Caco-2 (cell line): ENCODE measurements around the gene GPER1. TPM values are rescaled to one million over a fixed set of nuclear protein-coding genes. Genes with fewer than 3 reads are reported as not detected.
A peak's percentile ranks its signal among the peaks of the same experiment; 100 is the strongest.

Source experiments
- BruUV-seq: library from RNA; stranded (reverse); fragments of 400-500 nt; replicated peaks from 2 replicates; lab custom pipeline; 2021; lab: Mats Ljungman, UMichigan
- CTCF ChIA-PET: fragments of 300-600 bp; sonication (Branson Sonifier 250); formaldehyde crosslinking; loops from one replicate; lab custom pipeline; 2022; ENCODE audit warnings: antibody characterized with exemption; lab: Charles Lee
- POLR2A ChIA-PET: fragments of 300-600 bp; sonication (Branson Sonifier 250); formaldehyde crosslinking; loops from one replicate; lab custom pipeline; 2022; ENCODE audit warnings: antibody characterized with exemption; lab: Charles Lee
- DNase-seq, 2 experiments: peaks; one replicate each; pipeline versions ENCODE4 v3.0.0 to v3.0.0-alpha.2; 2020 to 2022
- H3K27me3 ChIP-seq: replicated peaks from 2 replicates; pipeline ENCODE4 v1.6.0; 2011; ENCODE audit warnings: low read length; ENCODE audit not compliant: control insufficient read depth, insufficient read depth
- H3K36me3 ChIP-seq: 2 replicates; pipeline ENCODE4 v1.5.1; 2011; ENCODE audit warnings: low read length; ENCODE audit not compliant: control insufficient read depth, insufficient read depth
- H3K4me1 ChIP-seq: fragments of 250-450 bp; sonication (Bioruptor Pico); 2 replicates; pipeline ENCODE4 v1.5.1; 2020; ENCODE audit warnings: mild to moderate bottlenecking
- H3K4me3 ChIP-seq: 2 replicates; pipeline ENCODE4 v1.5.1; 2011; ENCODE audit warnings: low read depth, mild to moderate bottlenecking, control low read depth, low read length
- H3K9me3 ChIP-seq: fragments of 250-450 bp; sonication (Bioruptor Pico); 2 replicates; pipeline ENCODE4 v1.5.1; 2020; ENCODE audit warnings: mild to moderate bottlenecking, moderate library complexity
- H3K27ac Mint-ChIP-seq: one replicate; pipeline ENCODE4 v1.8.0; 2022; ENCODE audit warnings: mixed read lengths; ENCODE audit not compliant: unreplicated experiment
- H3K27me3 Mint-ChIP-seq: one replicate; pipeline ENCODE4 v1.8.0; 2022; ENCODE audit warnings: mixed read lengths; ENCODE audit not compliant: insufficient read depth, unreplicated experiment
- H3K36me3 Mint-ChIP-seq: one replicate; pipeline ENCODE4 v1.8.0; 2022; ENCODE audit warnings: mild to moderate bottlenecking, mixed read lengths; ENCODE audit not compliant: insufficient read depth, unreplicated experiment
- H3K4me1 Mint-ChIP-seq: one replicate; pipeline ENCODE4 v1.8.0; 2022; ENCODE audit warnings: low read depth, mixed read lengths; ENCODE audit not compliant: unreplicated experiment
- H3K4me3 Mint-ChIP-seq: one replicate; pipeline ENCODE4 v1.8.0; 2022; ENCODE audit warnings: mild to moderate bottlenecking, moderate library complexity, mixed read lengths; ENCODE audit not compliant: unreplicated experiment
- H3K9me3 Mint-ChIP-seq: one replicate; pipeline ENCODE4 v1.8.0; 2022; ENCODE audit warnings: mixed read lengths; ENCODE audit not compliant: unreplicated experiment
- CTCF ChIP-seq, 2 experiments: fragments of 200-600 bp in 1 of 2; IDR thresholded peaks; 1 replicate in 1 of 2; 2 replicates in 1 of 2; pipeline versions ENCODE4 v1.5.1 to v1.8.0; 2011 to 2022; ENCODE audit warnings: antibody characterized with exemption in 1 of 2, control low read depth in 1 of 2, inconsistent platforms in 1 of 2, low read depth in 1 of 2, low read length in 1 of 2, mild to moderate bottlenecking in 1 of 2, moderate library complexity in 1 of 2; ENCODE audit not compliant: insufficient read depth in 1 of 2, severe bottlenecking in 1 of 2, unreplicated experiment in 1 of 2
- intact Hi-C: fragments of 100-400 bp; cut with micrococcal nuclease; formaldehyde crosslinking; loops from one replicate; pipeline ENCODE4 v1.10.0; 2022; ENCODE audit not compliant: unreplicated experiment
- total RNA-seq: library from RNA; stranded (reverse); gene quantifications from 2 replicates; pipeline ENCODE4 v1.2.3, GENCODE V29; 2022

The GPER1 gene
- total RNA-seq, 1 experiment from 2014 or later = 0.25 TPM

- no peak overlapping the region for H3K4me3 ChIP-seq
- no peaks in the 10 kb centered on the region for H3K9me3 Mint-ChIP-seq
- peaks cover 18% of the 10 kb centered on the region for H3K4me1 Mint-ChIP-seq
- H3K4me3 Mint-ChIP-seq = no peak overlapping the region
- CTCF ChIA-PET = no interaction called here
- intact Hi-C loops = loop anchor here (5.0 kb wide), 1 partner anchor 65 kb away; the partner anchor contains the start of gene COX19
- no peaks in the 10 kb centered on the region for H3K9me3 ChIP-seq
- no peak for DNase-seq
- no TSS peak for BruUV-seq
- H3K36me3 ChIP-seq = no peaks in the 10 kb centered on the region; the same call in 1 of the 2 replicates
- POLR2A ChIA-PET = no interaction called here
- H3K27me3 Mint-ChIP-seq = no peaks in the 10 kb centered on the region
- peaks cover 7% of the 10 kb centered on the region for H3K36me3 Mint-ChIP-seq
- TF ChIP-seq CTCF (IDR thresholded peaks at IDR 0.05; ENCODE audit: insufficient read depth in 1 of 2, low read depth in 1 of 2, low read length in 1 of 2, severe bottlenecking in 1 of 2, unreplicated experiment in 1 of 2) = no peak
- peaks cover 26% of the 10 kb centered on the region for H3K4me1 ChIP-seq
- H3K27me3 ChIP-seq = no peaks in the 10 kb centered on the region
- no peak overlapping the region for H3K27ac Mint-ChIP-seq
Observed at GRCh38 chr7:1041551-1042491, 46.1 kb upstream of the GPER1 start.

GRCh38 chr7:1042492-1042833 is 45.5 kb upstream of the GPER1 start:
- Histone ChIP-seq H3K4me3 (no peak overlapping the region), H3K27me3 (no peaks in the 10 kb centered on the region), H3K4me1 (peaks cover 29% of the 10 kb centered on the region), H3K9me3 (no peaks in the 10 kb centered on the region), H3K36me3 (no peaks in the 10 kb centered on the region; the same call in 1 of the 2 replicates)
- intact Hi-C loops = loop anchor here (5.0 kb wide), 1 partner anchor 65 kb away; the partner anchor contains the start of gene COX19
- no peak for TF ChIP-seq CTCF (IDR thresholded peaks at IDR 0.05; ENCODE audit: insufficient read depth in 1 of 2, low read depth in 1 of 2, low read length in 1 of 2, severe bottlenecking in 1 of 2, unreplicated experiment in 1 of 2)
- ChIA-PET CTCF (interaction anchor here (0.5 kb wide), 1 partner anchor 50 kb away, joined by 4 read pairs; no protein-coding TSS in a partner anchor), POLR2A (no interaction called here)
- no peak for DNase-seq
- no peak overlapping the region for H3K27ac Mint-ChIP-seq
- H3K36me3 Mint-ChIP-seq = peaks cover 7% of the 10 kb centered on the region
- no peaks in the 10 kb centered on the region for H3K27me3 Mint-ChIP-seq
- peaks cover 18% of the 10 kb centered on the region for H3K4me1 Mint-ChIP-seq
- no TSS peak for BruUV-seq
- H3K4me3 Mint-ChIP-seq = no peak overlapping the region
- no peaks in the 10 kb centered on the region for H3K9me3 Mint-ChIP-seq

GRCh38 chr7:1043552-1044188 is 44.2 kb upstream of the GPER1 start:
- no peak for TF ChIP-seq CTCF (IDR thresholded peaks at IDR 0.05; ENCODE audit: insufficient read depth in 1 of 2, low read depth in 1 of 2, low read length in 1 of 2, severe bottlenecking in 1 of 2, unreplicated experiment in 1 of 2)
- BruUV-seq = TSS peak; percentile 94
- Mint-ChIP-seq H3K27ac (peak overlapping the region; percentile 79), H3K27me3 (no peaks in the 10 kb centered on the region), H3K36me3 (peaks cover 7% of the 10 kb centered on the region), H3K4me1 (peaks cover 18% of the 10 kb centered on the region), H3K4me3 (peak overlapping the region; percentile 67), H3K9me3 (no peaks in the 10 kb centered on the region)
- Histone ChIP-seq H3K36me3 (no peaks in the 10 kb centered on the region; the same call in 1 of the 2 replicates), H3K9me3 (no peaks in the 10 kb centered on the region), H3K27me3 (no peaks in the 10 kb centered on the region), H3K4me3 (peak overlapping the region; percentile 18), H3K4me1 (peaks cover 29% of the 10 kb centered on the region)
- DNase-seq = no peak
- ChIA-PET POLR2A (interaction anchor here (1.0 kb wide), 1 partner anchor 25 kb away, joined by 3 read pairs; no protein-coding TSS in a partner anchor), CTCF (no interaction called here)
- intact Hi-C loops = loop anchor here (5.0 kb wide), 1 partner anchor 66 kb away; the partner anchor contains the start of gene COX19
